ENCODE measurements around the gene OSTN.

- TF ChIP-seq CTCF (IDR thresholded peaks at IDR 0.05) (no peak), REST (IDR thresholded peaks at IDR 0.05; ENCODE audit: insufficient read depth in 1 of 2, low read depth in 2 of 2, low read length in 1 of 2) (no peak), POLR2AphosphoS5 (IDR thresholded peaks at IDR 0.05; ENCODE audit: low read depth, low read length) (no peak), TCF7L2 (IDR thresholded peaks at IDR 0.05; ENCODE audit: low read depth, low read length) (no peak)
Observed at GRCh38 chr3:191307341-191307740, 108.3 kb downstream of the OSTN start.
